ENCODE measurements around the gene NRXN2.

Gene NRXN2

DNA sequence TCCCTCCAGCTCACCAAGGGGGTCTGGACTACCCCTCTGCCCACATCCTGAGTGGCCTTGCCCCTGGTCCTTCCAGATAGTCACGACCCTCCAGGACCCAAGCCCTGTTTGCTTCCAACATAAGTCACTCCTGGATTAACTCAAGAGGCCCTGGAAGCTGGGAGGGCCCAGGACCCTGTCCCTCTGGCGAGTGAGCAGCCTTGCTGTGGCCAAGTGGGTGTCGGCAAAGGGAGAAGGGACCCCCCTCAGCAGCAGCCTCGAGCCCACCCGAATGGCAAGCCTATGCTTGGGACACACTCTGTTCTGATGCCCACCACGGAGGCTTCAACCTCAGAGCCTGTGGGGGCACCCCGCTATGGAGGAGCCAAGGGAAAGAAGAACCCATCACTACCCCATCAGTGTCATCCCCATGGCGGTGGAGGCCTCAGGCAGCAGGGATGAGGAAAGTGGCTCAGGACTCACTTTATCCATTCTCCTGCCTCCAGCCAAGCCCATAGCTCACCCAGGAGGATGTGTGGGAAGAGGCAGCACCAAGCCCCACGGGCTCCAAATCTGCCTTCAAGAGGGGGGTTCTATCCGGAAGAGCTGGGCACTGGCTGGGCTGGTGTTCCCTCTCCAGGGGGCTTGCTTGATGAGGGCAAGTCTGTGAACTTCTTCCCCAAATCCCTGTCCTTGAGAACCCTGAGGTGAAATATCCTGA lies 119.4 kb downstream of the NRXN2 start:
- no peak for TF ChIP-seq RAD21 (IDR thresholded peaks at IDR 0.05; ENCODE audit: low read depth)
- TF ChIP-seq EGR1 (IDR thresholded peaks at IDR 0.05), result no peak
- TF ChIP-seq ZBTB7A (IDR thresholded peaks at IDR 0.05; ENCODE audit: low read depth), result no peak
- no peak for TF ChIP-seq FOXM1 (IDR thresholded peaks at IDR 0.05; ENCODE audit: borderline replicate concordance, low read depth)
- TF ChIP-seq, protein P1, sequence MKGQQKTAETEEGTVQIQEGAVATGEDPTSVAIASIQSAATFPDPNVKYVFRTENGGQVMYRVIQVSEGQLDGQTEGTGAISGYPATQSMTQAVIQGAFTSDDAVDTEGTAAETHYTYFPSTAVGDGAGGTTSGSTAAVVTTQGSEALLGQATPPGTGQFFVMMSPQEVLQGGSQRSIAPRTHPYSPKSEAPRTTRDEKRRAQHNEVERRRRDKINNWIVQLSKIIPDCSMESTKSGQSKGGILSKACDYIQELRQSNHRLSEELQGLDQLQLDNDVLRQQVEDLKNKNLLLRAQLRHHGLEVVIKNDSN (IDR thresholded peaks at IDR 0.05), result no peak
- TF ChIP-seq, protein P2, sequence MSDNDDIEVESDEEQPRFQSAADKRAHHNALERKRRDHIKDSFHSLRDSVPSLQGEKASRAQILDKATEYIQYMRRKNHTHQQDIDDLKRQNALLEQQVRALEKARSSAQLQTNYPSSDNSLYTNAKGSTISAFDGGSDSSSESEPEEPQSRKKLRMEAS (IDR thresholded peaks at IDR 0.05), result no peak
- TF ChIP-seq TCF12 (IDR thresholded peaks at IDR 0.05; ENCODE audit: low read depth), result no peak
- TF ChIP-seq, protein P3, sequence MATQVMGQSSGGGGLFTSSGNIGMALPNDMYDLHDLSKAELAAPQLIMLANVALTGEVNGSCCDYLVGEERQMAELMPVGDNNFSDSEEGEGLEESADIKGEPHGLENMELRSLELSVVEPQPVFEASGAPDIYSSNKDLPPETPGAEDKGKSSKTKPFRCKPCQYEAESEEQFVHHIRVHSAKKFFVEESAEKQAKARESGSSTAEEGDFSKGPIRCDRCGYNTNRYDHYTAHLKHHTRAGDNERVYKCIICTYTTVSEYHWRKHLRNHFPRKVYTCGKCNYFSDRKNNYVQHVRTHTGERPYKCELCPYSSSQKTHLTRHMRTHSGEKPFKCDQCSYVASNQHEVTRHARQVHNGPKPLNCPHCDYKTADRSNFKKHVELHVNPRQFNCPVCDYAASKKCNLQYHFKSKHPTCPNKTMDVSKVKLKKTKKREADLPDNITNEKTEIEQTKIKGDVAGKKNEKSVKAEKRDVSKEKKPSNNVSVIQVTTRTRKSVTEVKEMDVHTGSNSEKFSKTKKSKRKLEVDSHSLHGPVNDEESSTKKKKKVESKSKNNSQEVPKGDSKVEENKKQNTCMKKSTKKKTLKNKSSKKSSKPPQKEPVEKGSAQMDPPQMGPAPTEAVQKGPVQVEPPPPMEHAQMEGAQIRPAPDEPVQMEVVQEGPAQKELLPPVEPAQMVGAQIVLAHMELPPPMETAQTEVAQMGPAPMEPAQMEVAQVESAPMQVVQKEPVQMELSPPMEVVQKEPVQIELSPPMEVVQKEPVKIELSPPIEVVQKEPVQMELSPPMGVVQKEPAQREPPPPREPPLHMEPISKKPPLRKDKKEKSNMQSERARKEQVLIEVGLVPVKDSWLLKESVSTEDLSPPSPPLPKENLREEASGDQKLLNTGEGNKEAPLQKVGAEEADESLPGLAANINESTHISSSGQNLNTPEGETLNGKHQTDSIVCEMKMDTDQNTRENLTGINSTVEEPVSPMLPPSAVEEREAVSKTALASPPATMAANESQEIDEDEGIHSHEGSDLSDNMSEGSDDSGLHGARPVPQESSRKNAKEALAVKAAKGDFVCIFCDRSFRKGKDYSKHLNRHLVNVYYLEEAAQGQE (IDR thresholded peaks at IDR 0.05; ENCODE audit: low read depth), result no peak
- TF ChIP-seq NFIC (IDR thresholded peaks at IDR 0.05), result no peak
- no peak for TF ChIP-seq CEBPB (IDR thresholded peaks at IDR 0.05)

DNA sequence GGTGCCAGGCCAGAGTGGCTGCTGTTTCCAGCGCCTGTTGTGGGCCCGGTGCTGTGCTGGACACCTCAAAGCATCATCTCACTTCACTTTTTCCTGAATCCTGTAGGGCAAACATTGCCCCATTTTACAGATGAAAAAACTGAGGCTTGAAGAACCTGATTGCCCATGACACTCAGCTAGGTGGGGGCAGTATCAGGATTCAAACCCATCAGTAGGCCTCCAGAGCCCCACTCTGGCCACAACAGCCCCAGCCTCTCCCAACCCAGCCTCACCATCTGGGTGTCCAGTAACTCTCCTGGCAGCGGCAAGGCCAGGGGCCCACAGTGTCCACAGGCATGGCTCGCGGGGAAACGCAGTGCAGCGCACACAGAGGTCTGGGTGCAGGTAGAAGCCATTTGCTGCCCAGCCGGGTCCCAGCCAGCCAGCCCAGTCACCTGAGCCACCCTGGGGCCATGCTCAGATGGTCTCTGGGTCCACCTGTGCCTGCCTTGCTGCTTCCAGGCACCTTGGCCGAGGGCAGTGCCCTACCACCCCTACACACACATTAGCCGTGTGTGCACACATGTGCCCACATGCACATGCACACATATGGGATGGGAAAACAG lies 120.4 kb downstream of the NRXN2 start:
- TF ChIP-seq EP300 (IDR thresholded peaks at IDR 0.05; ENCODE audit: borderline replicate concordance) (no peak), RAD21 (IDR thresholded peaks at IDR 0.05; ENCODE audit: low read depth) (no peak), ZBTB7A (IDR thresholded peaks at IDR 0.05; ENCODE audit: low read depth) (no peak), CREB1 (IDR thresholded peaks at IDR 0.05; ENCODE audit: low read depth) (no peak), NFIC (IDR thresholded peaks at IDR 0.05) (no peak), TAF1 (IDR thresholded peaks at IDR 0.05; ENCODE audit: low read depth) (no peak), FOXM1 (IDR thresholded peaks at IDR 0.05; ENCODE audit: borderline replicate concordance, low read depth) (no peak)
- TF ChIP-seq, protein P1 (IDR thresholded peaks at IDR 0.05), result no peak
- TF ChIP-seq, protein P2 (IDR thresholded peaks at IDR 0.05), result no peak

DNA sequence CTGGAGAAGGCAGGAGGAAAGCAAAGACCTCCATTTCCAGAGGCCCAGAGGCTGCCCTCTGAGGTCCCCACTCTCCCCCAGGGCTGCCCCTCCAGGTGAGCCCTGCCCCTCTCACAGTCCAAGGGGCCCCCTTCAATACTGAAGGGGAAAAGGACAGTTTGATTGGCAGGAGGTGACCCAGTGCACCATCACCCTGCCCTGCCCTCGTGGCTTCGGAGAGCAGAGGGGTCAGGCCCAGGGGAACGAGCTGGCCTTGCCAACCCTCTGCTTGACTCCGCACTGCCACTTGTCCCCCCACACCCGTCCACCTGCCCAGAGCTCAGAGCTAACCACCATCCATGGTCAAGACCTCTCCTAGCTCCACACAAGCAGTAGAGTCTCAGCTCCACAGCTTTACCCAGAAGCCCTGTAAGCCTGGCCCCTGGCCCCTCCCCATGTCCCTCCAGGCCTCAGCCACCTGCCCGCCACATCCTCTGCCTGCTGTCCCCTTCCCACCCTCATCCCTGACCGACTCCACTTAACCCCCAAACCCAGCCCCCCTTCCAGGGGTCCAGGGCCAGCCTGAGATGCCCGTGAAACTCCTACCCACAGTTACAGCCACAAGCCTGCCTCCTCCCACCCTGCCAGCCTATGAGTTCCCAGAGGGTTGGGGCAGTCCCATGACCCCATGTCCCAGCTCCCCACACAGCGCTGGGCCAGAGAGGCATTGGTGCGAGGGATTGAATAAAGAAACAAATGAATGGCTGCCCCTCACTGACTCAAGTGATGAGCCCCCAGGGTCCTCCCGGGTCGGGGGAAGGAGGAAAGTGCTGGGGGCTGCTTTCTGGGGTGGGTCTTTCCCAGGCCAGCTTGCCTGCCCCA lies 121.2 kb downstream of the NRXN2 start:
- TF ChIP-seq NFIC (IDR thresholded peaks at IDR 0.05), result no peak
- TF ChIP-seq YY1 (IDR thresholded peaks at IDR 0.05; ENCODE audit: low read depth), result no peak
- no peak for TF ChIP-seq ZBTB7A (IDR thresholded peaks at IDR 0.05; ENCODE audit: low read depth)
- TF ChIP-seq, protein P2 (IDR thresholded peaks at IDR 0.05), result no peak
- no peak for TF ChIP-seq TCF12 (IDR thresholded peaks at IDR 0.05; ENCODE audit: low read depth)
- TF ChIP-seq EP300 (IDR thresholded peaks at IDR 0.05; ENCODE audit: borderline replicate concordance), result no peak
- TF ChIP-seq TAF1 (IDR thresholded peaks at IDR 0.05; ENCODE audit: low read depth), result no peak
- TF ChIP-seq FOXM1 (IDR thresholded peaks at IDR 0.05; ENCODE audit: borderline replicate concordance, low read depth), result no peak
- TF ChIP-seq, protein P3 (IDR thresholded peaks at IDR 0.05; ENCODE audit: low read depth), result no peak
- no peak for TF ChIP-seq CEBPB (IDR thresholded peaks at IDR 0.05)
- no peak for TF ChIP-seq RAD21 (IDR thresholded peaks at IDR 0.05; ENCODE audit: low read depth)
- TF ChIP-seq, protein P1 (IDR thresholded peaks at IDR 0.05), result no peak
- no peak for TF ChIP-seq CREB1 (IDR thresholded peaks at IDR 0.05; ENCODE audit: low read depth)
- TF ChIP-seq EGR1 (IDR thresholded peaks at IDR 0.05), result no peak
- TF ChIP-seq TEAD4 (IDR thresholded peaks at IDR 0.05), result no peak

DNA sequence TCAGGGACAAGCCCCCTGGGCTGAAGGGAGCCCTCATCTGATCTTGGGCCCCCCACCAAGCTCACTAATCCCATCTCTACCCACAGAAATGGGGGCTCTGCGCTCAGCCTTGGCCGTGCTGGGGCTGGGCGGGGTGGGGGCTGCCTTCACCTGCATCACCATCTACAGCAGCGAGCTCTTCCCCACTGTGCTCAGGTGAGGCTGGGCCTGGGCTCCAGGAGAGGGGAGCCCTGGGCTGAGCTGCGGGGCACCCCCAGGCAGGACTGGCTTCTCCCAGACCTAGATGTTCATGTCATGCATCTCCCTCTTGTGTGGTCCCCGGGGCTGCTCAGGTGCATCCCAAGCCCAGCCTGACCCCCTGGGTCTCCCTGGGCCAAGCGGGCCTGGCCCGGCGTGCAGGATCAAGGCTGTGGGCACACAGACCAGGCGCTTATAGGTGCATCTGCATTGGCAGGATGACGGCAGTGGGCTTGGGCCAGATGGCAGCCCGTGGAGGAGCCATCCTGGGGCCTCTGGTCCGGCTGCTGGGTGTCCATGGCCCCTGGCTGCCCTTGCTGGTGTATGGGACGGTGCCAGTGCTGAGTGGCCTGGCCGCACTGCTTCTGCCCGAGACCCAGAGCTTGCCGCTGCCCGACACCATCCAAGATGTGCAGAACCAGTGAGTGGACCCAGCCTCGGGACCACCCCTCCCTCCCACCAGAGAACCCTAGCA lies 122.6 kb downstream of the NRXN2 start:
- no peak for TF ChIP-seq EGR1 (IDR thresholded peaks at IDR 0.05)
- TF ChIP-seq, protein P2 (IDR thresholded peaks at IDR 0.05), result no peak
- no peak for TF ChIP-seq NFIC (IDR thresholded peaks at IDR 0.05)

All from Ishikawa (cell line).